OCI-LY7 (cell line): ENCODE measurements around the gene KNDC1.

Experiments used
- CTCF ChIP-seq: fragments of 200-600 bp; sonication (generic); conservative IDR thresholded peaks from 2 replicates; pipeline ENCODE4 v1.5.1; 2014; ENCODE audit warnings: mild to moderate bottlenecking, antibody characterized with exemption, low read length, moderate library complexity, mixed read lengths
- EZH2phosphoT487 ChIP-seq: fragments of 200-600 bp; sonication (generic); IDR thresholded peaks from 2 replicates; pipeline ENCODE4 v1.6.1; 2018; ENCODE audit warnings: low read depth, borderline replicate concordance, mild to moderate bottlenecking, mixed run types, antibody characterized with exemption, low read length, moderate library complexity, mixed read lengths

DNA sequence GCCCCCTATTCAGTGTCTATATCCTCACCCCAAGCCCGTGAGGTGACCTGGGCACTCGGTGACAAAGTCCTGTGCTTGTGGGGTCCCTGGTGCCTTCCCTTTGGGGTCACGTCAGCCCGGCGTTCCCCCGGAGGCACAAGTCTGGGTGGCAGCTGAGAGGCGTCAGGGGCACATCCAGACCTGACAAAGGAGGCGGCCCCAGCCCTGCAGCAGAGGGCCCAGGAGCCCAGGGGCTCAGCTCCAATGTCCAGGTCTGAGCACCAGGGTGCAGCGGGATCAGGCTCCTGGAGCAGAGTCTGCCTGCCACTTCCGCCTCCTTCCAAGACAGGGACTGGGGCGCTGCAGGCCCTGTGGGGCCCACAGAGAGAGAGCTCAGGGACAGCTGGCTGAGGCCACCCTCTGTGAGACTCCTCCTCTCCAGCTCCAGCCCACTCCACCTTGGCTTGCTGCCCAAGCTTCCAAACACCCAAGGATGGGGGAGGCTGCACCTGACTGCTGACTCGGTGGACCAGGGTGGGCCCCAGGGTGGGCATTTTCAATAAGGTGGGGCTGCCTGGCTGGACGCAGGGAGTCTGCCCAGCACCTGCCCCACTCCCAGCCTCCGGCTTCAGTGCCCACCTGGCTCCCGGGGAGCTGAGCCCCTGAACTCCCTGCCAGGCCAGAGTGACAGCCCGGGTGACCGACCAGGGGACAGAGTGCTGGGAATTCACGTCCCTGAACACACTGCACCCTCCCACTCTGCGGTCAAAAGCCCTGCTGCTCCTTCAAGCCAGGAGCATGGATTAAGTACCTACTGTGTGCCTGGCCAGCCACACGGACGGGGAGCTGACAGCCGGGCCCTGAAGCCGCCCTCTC, 1.0 kb upstream of the KNDC1 start:
- no peak for TF ChIP-seq CTCF
- no peak for TF ChIP-seq EZH2phosphoT487
